CD1c-positive myeloid dendritic cell (primary cell): ENCODE results near the gene RASA3.
"Not testable (repeated sequence)": the region's sequence is repeated elsewhere in the genome, so short reads cannot be mapped to it uniquely, and the experiment has no call there.

Source experiments
- DNase-seq: peaks from one replicate; pipeline ENCODE4 v3.0.0-alpha.2; 2016; ENCODE audit errors: extremely low spot score

Gene RASA3

GRCh38 chr13:114142640-114143490 lies 10.4 kb upstream of the RASA3 start:
- peak; percentile 74 for DNase-seq

- DNase-seq: no peak
These were observed 9.7 kb upstream of the RASA3 start for GRCh38 chr13:114142137-114142550.

GRCh38 chr13:114141261-114141996 lies 9.0 kb upstream of the RASA3 start:
- no peak for DNase-seq

- no peak for DNase-seq
These were observed 8.5 kb upstream of the RASA3 start for GRCh38 chr13:114140906-114141250.

- no peak for DNase-seq
These were observed 7.9 kb upstream of the RASA3 start for GRCh38 chr13:114140131-114140905.

GRCh38 chr13:114136576-114136975 lies 4.2 kb upstream of the RASA3 start:
- no peak for DNase-seq

- no peak for DNase-seq
These were observed 3.3 kb upstream of the RASA3 start for GRCh38 chr13:114135731-114136171.

- DNase-seq: no peak
These were observed 2.7 kb upstream of the RASA3 start for GRCh38 chr13:114134944-114135610.

GRCh38 chr13:114134111-114134943 lies 1.9 kb upstream of the RASA3 start:
- no peak for DNase-seq

GRCh38 chr13:114133552-114133951 lies 1.1 kb upstream of the RASA3 start:
- not testable (repeated sequence) for DNase-seq

GRCh38 chr13:114133126-114133525 lies 703 bp upstream of the RASA3 start:
- not testable (repeated sequence) for DNase-seq

GRCh38 chr13:114131583-114132418 lies 622 bp downstream of the RASA3 start:
- DNase-seq: peak; percentile 40

GRCh38 chr13:114130837-114131582 lies 1.4 kb downstream of the RASA3 start:
- DNase-seq: peak; percentile 71

- no peak for DNase-seq
These were observed 2.1 kb downstream of the RASA3 start for GRCh38 chr13:114130131-114130836.

GRCh38 chr13:114129649-114130062 lies 2.8 kb downstream of the RASA3 start:
- DNase-seq: no peak

GRCh38 chr13:114128624-114129522 lies 3.5 kb downstream of the RASA3 start:
- DNase-seq: peak; percentile 97

GRCh38 chr13:114128348-114128623 lies 4.1 kb downstream of the RASA3 start:
- no peak for DNase-seq
